Eye (tissue), 1 donor: ENCODE measurements around the gene LYSMD2.
A peak's percentile ranks its signal among the peaks of the same experiment; 100 is the strongest.

ENCODE experiments used
- DNase-seq: peaks from one replicate; pipeline ENCODE4 v3.0.0-alpha.2; 2015

Gene LYSMD2

GRCh38 chr15:51751697-51752683 is 14.5 kb upstream of the LYSMD2 start:
- DNase-seq = peak; percentile 81

GRCh38 chr15:51750792-51751696 is 13.6 kb upstream of the LYSMD2 start, which contains the start of gene TMOD2:
TSS of gene TMOD2 (plus strand) at chr15:51751597. CDS start at chr15:51766442, 14,845 bp downstream.
- DNase-seq = peak; percentile 82

GRCh38 chr15:51750186-51750585 is 12.7 kb upstream of the LYSMD2 start:
- DNase-seq = no peak

- DNase-seq = no peak
These were observed 11.9 kb upstream of the LYSMD2 start for GRCh38 chr15:51749307-51749706.

GRCh38 chr15:51739061-51739712 is 1.7 kb upstream of the LYSMD2 start:
- no peak for DNase-seq

GRCh38 chr15:51738553-51738952 is 1.1 kb upstream of the LYSMD2 start:
- DNase-seq = no peak

GRCh38 chr15:51736751-51737521 is 519 bp downstream of the LYSMD2 start:
- peak; percentile 70 for DNase-seq

GRCh38 chr15:51736069-51736468 is 1.4 kb downstream of the LYSMD2 start:
- no peak for DNase-seq

- DNase-seq = no peak
These were observed 2.0 kb downstream of the LYSMD2 start for GRCh38 chr15:51735228-51736010.

GRCh38 chr15:51732646-51733045 is 4.8 kb downstream of the LYSMD2 start:
- no peak for DNase-seq

- DNase-seq = no peak
These were observed 5.7 kb downstream of the LYSMD2 start for GRCh38 chr15:51731549-51732267.

- DNase-seq = no peak
These were observed 10.1 kb downstream of the LYSMD2 start for GRCh38 chr15:51727141-51727897.

- DNase-seq = peak; percentile 85
These were observed 11.0 kb downstream of the LYSMD2 start for GRCh38 chr15:51726302-51727073.

GRCh38 chr15:51724673-51725072 is 12.8 kb downstream of the LYSMD2 start:
- no peak for DNase-seq

- no peak for DNase-seq
These were observed 13.3 kb downstream of the LYSMD2 start for GRCh38 chr15:51724199-51724598.

- DNase-seq = no peak
These were observed 16.1 kb downstream of the LYSMD2 start for GRCh38 chr15:51721199-51721960.

GRCh38 chr15:51720201-51720995 is 17.1 kb downstream of the LYSMD2 start:
- DNase-seq = no peak
